Measurements from ENCODE around the gene ZNF808. TPM values are rescaled to one million over a fixed set of nuclear protein-coding genes. Genes with fewer than 3 reads are reported as not detected.
A peak's percentile ranks its signal among the peaks of the same experiment; 100 is the strongest.
"Not testable (repeated sequence)": the region's sequence is repeated elsewhere in the genome, so short reads cannot be mapped to it uniquely, and the experiment has no call there.

The ZNF808 gene
- total RNA-seq, 1 donor from 2014 or later, result 9.0 TPM

DNA sequence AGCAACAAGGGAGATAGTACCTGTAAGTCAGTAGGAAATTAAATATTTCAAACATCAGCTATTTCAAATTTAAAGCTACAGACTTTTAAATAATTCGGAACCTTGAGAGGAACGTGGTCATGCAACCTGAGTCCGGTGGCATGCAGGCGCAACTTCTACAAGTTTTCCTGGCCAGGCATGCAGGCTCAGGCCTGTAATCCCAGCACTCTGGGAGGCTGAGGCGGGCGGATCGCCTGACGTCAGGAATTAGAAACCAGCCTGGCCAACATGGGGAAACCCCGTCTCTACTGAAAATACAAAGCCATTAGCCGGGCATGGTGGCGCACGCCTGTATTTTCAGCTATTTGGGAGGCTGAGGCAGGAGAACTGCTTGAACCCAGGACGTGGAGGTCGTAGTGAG lies 40.5 kb downstream of the ZNF808 start:
- peaks cover 0 to 23% of the 10 kb centered on the region in 2 donors for H3K36me3 ChIP-seq
- DNase-seq (ENCODE audit: low spot score in 2 of 2), result no peak
- peaks cover 4 to 32% of the 10 kb centered on the region in 2 donors for H3K9me3 ChIP-seq

DNA sequence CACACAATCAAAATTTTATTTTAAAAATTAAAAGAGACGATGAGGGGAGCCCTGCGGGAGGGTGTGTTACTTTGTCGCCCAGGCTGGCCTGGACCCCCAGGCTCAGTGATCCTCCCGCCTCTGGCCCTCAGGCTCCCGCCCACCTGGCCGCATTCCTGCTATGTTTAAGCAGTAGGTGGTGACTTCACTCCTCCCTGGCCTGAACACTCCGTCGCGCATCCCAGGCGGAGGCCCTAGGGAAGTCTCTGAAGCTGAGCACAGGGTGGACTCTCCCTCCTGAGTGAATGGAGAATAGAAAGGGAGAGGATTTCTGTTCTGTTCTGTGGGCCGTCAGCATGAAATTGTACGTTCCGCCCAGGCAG lies 42.2 kb downstream of the ZNF808 start:
- H3K4me1 ChIP-seq; H3K27me3 ChIP-seq; intact Hi-C loops (cut with DNase I): not testable (repeated sequence)
- Histone ChIP-seq H3K27ac (peak overlapping the region; percentile 75 to 86), H3K36me3 (peaks cover 10 to 21% of the 10 kb centered on the region in 2 donors), H3K9me3 (peaks cover 2 to 15% of the 10 kb centered on the region in 2 donors), H3K4me3 (peak overlapping the region; percentile 80 to 82)
- DNase-seq (ENCODE audit: low spot score in 2 of 2), result peak in 1 of 2 donors; percentile 80

More for the DNA sequence above, 40.5 kb downstream of the ZNF808 start:
- Histone ChIP-seq H3K27ac (no peak overlapping the region), H3K27me3 (no peaks in the 10 kb centered on the region), H3K4me1 (peaks cover 0 to 5% of the 10 kb centered on the region in 2 donors), H3K4me3 (no peak overlapping the region)
- TF ChIP-seq, protein P1, sequence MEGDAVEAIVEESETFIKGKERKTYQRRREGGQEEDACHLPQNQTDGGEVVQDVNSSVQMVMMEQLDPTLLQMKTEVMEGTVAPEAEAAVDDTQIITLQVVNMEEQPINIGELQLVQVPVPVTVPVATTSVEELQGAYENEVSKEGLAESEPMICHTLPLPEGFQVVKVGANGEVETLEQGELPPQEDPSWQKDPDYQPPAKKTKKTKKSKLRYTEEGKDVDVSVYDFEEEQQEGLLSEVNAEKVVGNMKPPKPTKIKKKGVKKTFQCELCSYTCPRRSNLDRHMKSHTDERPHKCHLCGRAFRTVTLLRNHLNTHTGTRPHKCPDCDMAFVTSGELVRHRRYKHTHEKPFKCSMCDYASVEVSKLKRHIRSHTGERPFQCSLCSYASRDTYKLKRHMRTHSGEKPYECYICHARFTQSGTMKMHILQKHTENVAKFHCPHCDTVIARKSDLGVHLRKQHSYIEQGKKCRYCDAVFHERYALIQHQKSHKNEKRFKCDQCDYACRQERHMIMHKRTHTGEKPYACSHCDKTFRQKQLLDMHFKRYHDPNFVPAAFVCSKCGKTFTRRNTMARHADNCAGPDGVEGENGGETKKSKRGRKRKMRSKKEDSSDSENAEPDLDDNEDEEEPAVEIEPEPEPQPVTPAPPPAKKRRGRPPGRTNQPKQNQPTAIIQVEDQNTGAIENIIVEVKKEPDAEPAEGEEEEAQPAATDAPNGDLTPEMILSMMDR (IDR thresholded peaks at IDR 0.05), result no peak
- intact Hi-C loops (cut with DNase I), result no loop called here

DNA sequence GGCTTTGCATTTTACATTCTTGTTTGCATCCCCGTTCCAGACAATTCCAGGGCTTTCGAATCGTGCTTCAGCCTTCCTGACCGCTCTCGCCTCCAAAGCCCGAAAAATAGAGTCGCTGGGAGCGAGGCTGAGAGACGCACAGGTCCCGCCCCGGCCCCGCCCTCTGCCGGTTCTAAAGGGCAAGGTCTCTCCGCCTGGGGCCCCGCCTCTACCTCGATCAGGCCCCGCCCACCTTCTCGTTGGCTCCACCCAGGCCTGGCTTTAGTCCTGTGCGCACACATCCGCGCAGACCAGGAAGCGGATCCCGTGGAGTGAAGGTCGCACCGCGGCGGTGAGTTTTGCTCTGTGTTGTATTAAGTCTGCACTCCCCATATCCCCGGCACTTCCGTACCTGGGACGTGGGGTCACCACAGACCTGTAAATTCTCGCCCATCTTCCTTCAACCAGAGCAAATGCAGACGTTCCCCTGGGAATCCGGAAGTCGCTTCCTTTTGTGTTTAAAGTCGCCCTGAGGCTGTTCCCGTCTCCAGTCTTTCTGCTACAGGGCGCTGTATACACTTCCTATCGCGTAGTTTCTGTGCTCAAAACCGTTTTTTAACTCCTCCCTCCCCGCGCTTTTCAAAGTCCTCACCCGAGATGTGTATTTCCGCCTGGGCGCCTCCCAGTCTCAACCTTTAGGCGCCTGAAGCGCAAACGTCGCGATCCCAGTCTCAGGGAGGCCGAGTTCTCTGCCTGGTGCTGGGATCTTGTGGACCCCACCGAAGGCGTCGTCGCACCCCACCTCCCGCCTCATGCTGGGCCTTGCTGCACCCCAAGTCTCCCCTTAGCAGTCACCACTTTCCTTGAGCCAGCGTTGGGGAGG lies 42.8 kb downstream of the ZNF808 start, which contains the start of gene ZNF701:
Gene ZNF701, plus strand, starts transcription at position 288 of the 862 bp plus-strand sequence. CDS start 3,861 bp downstream, outside the sequence.
- Histone ChIP-seq H3K4me3 (peak within 1 kb of the TSS; percentile 80 to 82), H3K36me3 (peaks cover 13 to 24% of the 10 kb centered on the region in 2 donors), H3K27me3 (no peaks in the 10 kb centered on the region), H3K4me1 (peaks cover 0 to 5% of the 10 kb centered on the region in 2 donors), H3K27ac (peak within 1 kb of the TSS; percentile 75 to 86), H3K9me3 (peaks cover 0 to 9% of the 10 kb centered on the region in 2 donors)
- DNase-seq (ENCODE audit: low spot score in 2 of 2), result peak; percentile 81 to 98
- TF ChIP-seq, protein P1 (IDR thresholded peaks at IDR 0.05), result peak in 2 of 3 experiments; percentile 26 to 48
- intact Hi-C loops (cut with DNase I), result loop anchor here (1.0 to 2.0 kb wide), 6 partner anchors 31 to 372 kb away; partner anchors contain the start of genes ZNF611, ZNF808 and ZNF83

DNA sequence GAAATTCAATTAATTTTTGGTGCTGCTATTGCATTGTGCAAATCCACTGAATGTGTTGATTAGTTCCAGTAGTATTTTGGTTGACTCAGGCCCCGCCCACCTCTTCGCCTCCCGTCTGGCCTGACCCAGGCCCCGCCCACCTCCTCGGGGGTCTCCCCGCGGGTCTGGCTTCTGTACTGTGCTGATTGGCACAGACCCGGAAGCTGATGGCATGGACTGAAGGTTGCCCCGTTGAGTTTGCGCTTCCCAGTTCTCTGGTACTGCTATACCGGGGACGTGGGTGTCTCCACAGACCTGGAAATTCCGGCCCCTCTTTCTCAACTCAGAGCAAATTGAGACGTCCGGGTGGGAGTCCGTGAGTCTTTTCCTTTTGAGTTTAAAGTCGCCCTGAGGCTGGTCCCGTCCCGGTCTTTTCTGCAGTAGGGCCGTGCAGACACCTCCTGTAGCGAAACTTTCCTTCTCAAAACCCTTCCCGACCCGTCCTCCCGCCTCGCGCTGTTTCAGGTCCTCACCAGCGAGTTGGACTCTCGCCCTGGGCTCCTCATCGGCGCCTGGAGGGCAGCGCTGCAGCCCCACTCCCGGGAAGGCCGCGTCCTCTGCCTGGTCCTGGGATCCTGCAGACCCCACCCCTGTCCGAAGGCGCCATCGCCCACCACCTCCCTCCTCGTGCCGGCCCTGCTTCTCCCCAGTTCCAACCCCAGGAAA lies 57.4 kb downstream of the ZNF808 start:
- TF ChIP-seq, protein P1 (IDR thresholded peaks at IDR 0.05), result no peak
- H3K36me3 ChIP-seq, result peaks cover 48 to 63% of the 10 kb centered on the region in 2 donors
- intact Hi-C loops (cut with DNase I), result no loop called here
- no peak overlapping the region for H3K27ac ChIP-seq
- peaks cover 0 to 18% of the 10 kb centered on the region in 2 donors for H3K9me3 ChIP-seq
- no peak overlapping the region for H3K4me3 ChIP-seq
- no peaks in the 10 kb centered on the region for H3K27me3 ChIP-seq
- DNase-seq (ENCODE audit: low spot score in 2 of 2), result no peak
- no peaks in the 10 kb centered on the region for H3K4me1 ChIP-seq

DNA sequence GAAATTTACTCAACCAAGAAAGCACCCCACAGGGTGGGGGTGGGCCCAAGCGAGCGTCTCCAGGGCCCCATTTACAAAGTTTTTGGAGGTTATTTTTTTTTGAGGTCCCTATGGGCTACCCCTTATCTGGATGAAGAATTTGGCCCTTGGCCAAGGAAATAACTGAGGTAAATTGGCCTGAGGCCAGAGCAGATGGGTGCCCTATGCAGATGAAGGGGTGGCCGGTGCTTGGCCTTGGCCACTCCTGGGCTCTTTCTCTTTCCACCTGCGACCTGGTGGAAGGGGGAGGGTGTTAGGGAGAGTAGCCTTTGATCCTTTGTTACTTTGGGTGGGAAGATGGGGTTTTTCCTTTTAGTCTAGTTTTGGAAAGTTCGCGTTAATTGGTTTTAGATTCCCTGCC lies 58.1 kb downstream of the ZNF808 start:
- no peak overlapping the region for H3K4me3 ChIP-seq
- peaks cover 0 to 14% of the 10 kb centered on the region in 2 donors for H3K9me3 ChIP-seq
- H3K4me1 ChIP-seq, result no peaks in the 10 kb centered on the region
- no peak overlapping the region for H3K27ac ChIP-seq
- TF ChIP-seq, protein P1 (IDR thresholded peaks at IDR 0.05), result no peak
- DNase-seq (ENCODE audit: low spot score in 2 of 2), result no peak
- H3K36me3 ChIP-seq, result peaks cover 43 to 57% of the 10 kb centered on the region in 2 donors
- no peaks in the 10 kb centered on the region for H3K27me3 ChIP-seq
- intact Hi-C loops (cut with DNase I), result no loop called here
